GM19463 (cell line): ENCODE measurements around the gene LCT.
"Not testable (repeated sequence)": the region's sequence is repeated elsewhere in the genome, so short reads cannot be mapped to it uniquely, and the experiment has no call there.

Experiments
- ATAC-seq: cut with Tn5 transposase; IDR thresholded peaks from one replicate; pipeline ENCODE4 v1.9.1; 2021; ENCODE audit warnings: mild to moderate bottlenecking, moderate library complexity; ENCODE audit not compliant: unreplicated experiment

Gene LCT

DNA sequence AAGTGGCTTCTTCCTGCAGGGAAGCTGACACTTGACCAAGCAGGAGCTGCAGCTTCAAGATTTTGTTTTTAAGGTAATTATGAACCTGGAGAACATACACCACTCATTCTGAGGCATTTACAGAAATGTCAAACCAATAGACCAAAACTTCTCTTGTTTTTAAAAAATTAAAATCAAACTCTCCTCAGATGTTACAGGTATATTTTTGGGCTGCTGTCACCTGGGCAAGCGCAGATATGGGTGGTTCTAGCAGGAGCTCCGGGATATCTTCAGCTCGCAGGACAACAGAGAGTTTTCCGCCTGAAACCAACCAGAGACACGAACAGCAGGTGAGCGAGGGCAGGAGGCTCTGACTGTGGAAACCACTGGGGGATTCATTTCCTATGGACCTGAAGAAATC lies 4.1 kb downstream of the LCT start:
- ATAC-seq = no peak

DNA sequence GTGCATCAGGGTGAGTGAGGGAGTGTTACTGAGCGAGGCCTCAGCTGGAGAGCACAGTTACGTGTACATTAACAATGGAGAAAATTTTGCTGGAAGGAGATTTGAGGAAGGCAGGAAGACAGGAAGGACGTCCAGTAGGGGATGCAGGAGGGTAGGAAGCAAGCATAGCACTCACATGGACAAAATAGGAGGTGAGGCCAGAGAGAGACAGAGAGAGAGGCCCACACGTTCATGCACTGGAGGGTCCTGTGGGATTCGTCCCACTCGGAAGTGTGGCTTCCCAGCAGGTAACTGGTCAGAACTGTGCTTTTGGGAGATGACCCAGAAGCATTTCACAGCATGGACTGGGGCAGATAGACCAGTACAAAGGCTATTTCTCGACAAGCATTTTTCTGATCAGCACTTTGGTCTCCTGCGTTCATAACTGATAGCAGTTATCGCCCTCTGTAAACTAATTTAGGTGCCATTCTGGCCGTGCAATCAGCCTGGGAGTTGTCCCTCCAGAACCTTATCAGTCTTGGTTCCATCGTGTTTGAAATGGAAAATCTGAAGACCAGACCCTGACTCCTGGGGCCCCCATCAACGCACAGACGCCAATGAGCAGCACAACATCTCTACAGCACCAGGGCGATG lies 5.7 kb downstream of the LCT start:
- no peak for ATAC-seq

- ATAC-seq = no peak
Observed at GRCh38 chr2:135829378-135830135, 7.4 kb downstream of the LCT start.

DNA sequence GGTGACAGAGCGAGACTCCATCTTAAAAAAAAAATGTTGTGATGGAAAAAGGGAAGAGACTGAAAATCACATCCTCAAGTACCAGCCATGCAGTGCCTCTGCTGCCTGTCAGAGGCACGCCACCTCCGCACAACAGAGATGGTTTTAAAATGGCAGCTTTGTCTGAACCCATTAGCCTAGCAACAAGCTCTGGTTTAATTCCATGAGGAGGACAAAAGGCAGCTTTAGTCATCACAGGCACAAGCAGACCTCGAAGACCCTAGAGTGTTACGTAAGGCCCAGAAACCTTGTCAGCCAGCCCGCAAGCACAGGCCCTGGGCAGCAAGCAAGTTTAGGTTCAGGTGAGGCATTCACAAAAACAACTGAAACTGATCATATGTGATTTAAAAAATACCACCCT lies 10.4 kb downstream of the LCT start:
- ATAC-seq = no peak

DNA sequence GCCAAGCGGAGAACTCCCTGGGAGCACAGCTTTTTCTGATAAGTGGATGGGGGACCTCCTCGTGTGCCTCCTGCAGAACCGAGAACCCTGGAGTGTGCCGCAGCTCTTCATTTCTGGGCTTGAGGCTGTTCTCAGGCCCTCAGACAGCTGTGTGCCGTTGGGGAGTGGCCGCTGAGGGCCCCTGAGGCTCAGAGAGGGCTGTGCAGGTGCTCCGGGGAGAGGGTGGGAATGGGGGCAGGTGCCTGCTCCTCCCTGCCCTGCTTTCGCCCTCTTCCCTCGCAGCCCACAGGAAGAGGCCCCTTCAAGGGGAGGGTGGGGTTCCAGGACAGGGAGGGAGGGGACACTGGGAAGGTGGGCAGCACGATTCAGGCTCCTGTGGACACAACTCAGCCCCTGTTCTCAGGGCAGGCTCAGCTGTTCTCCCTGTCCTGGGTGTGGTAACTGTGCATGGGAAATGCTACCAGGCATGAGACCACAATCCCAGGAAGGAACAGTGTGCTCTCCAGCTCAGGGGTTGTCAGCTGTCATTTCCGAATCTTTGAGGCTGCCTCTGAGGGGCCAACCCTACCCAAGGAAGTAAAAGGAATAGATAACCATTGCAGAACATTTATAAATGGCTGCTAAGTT lies 11.3 kb downstream of the LCT start:
- no peak for ATAC-seq

DNA sequence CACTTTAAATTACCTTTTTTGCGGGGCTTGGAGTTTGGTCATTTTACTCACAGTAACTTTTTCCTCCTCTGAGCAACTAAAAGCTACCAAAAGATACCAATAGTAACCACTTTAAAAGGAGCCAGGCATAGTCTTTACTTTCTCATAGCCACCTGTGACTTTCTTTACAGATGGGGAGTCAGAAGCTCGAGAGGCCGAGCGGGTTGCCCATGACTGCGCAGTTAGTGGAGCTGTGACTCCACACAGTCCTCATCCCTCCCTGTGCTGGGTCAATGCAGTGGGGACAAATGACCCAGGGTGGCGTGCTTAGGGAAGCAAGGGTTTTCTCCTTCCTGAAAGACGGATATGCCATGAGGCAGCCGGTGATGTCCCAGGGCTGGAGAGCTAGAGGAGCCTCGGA lies 11.9 kb downstream of the LCT start:
- ATAC-seq = no peak

- ATAC-seq = no peak
Observed at GRCh38 chr2:135822855-135823254, 14.1 kb downstream of the LCT start.

DNA sequence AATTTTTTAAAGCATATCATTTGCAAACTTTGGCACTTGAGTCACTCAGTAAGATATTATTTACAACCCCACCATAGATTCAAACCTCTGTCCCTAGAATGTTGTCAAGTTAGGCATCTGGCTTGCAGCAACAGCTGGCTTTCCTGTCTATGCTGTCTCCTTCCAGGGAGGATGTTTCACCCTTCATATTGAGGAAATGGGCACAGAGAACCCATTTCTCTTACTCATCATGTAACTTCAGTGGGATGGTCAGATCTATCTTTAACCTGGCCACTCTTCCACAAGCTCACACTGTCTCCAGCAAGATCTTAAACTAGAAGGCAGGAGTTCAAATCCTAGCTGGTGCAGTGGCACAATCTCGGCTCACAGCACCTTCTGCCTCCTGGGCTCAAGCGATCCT lies 15.8 kb downstream of the LCT start:
- no peak for ATAC-seq

- ATAC-seq = peak; percentile 82
Observed at GRCh38 chr2:135820003-135820618, 16.9 kb downstream of the LCT start.

DNA sequence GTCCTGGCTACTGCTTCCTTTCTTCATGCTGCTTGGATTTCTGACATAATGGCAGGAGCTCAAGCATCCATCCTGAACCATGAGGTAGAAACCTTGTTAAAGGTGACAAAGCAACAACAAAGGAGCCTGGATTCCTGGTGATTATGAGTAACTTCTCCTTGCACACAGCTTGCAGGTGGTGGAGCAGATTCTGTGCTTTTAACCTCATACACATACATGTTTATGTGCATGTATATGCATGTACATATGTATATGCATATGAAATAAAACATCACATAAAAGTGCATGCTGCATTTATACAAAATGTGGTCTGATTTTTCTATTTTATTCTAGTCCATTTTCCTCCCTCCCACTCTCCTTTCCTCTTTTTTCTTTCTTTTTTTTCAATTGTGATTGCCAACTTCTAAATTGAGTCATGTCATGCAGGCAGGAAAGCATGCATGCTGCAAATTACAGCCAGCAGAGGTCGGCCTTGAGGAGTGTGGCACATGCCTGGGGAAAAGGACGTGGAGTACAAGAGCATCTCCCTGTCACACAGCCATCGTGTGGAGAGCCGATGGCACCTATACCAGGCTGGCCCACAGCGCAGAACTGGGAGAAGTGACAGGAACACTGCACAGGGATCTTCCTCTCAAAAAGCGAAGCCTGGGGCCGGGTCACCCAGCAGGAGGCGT lies 17.9 kb downstream of the LCT start:
- ATAC-seq = no peak

DNA sequence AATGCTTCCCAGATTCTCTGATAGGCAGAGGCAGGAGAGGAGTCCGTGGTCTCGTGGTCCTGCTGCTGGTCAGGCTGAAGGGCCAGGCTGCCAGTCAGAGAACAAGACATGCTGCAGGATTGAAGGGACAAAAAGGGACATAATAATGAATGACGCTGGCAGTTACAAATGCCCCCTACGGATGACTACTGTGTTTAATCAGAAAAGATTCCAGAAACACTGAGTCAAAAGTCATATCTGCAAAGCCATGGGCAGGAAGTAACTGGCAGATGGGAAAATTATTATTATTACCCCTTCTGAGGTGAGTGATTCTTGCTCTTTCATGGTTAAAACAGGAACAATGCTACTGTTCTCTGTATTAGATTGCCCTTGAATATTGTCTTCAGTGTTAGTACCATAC lies 19.0 kb downstream of the LCT start:
- no peak for ATAC-seq

- no peak for ATAC-seq
Observed at GRCh38 chr2:135817466-135817865, 19.5 kb downstream of the LCT start.

DNA sequence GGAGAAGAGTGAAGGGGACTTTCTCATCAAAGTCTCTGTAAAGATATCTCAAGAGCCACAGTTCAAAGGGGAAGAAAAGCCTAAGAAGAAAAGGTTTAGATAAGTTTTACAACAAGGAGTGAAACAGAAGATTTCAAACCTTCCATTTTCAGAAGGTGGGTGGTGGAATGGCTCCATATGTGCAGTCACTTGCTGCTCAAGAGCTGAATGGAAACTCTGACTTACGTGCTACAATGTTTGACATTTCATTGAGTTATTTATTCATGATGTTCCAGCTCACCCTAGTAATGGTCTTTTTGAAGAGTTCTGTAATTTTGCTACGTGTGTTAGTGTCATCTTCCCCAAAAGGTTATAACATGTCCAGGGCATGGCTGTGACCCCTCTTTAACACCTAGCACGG lies 21.7 kb downstream of the LCT start:
- ATAC-seq = no peak

- ATAC-seq = no peak
Observed at GRCh38 chr2:135812907-135813511, 24.0 kb downstream of the LCT start.

GRCh38 chr2:135807874-135808273 lies 29.1 kb downstream of the LCT start:
- ATAC-seq = not testable (repeated sequence)

- ATAC-seq = no peak
Observed at GRCh38 chr2:135803278-135803677, 33.7 kb downstream of the LCT start.

- ATAC-seq = no peak
Observed at GRCh38 chr2:135802350-135802749, 34.6 kb downstream of the LCT start.

DNA sequence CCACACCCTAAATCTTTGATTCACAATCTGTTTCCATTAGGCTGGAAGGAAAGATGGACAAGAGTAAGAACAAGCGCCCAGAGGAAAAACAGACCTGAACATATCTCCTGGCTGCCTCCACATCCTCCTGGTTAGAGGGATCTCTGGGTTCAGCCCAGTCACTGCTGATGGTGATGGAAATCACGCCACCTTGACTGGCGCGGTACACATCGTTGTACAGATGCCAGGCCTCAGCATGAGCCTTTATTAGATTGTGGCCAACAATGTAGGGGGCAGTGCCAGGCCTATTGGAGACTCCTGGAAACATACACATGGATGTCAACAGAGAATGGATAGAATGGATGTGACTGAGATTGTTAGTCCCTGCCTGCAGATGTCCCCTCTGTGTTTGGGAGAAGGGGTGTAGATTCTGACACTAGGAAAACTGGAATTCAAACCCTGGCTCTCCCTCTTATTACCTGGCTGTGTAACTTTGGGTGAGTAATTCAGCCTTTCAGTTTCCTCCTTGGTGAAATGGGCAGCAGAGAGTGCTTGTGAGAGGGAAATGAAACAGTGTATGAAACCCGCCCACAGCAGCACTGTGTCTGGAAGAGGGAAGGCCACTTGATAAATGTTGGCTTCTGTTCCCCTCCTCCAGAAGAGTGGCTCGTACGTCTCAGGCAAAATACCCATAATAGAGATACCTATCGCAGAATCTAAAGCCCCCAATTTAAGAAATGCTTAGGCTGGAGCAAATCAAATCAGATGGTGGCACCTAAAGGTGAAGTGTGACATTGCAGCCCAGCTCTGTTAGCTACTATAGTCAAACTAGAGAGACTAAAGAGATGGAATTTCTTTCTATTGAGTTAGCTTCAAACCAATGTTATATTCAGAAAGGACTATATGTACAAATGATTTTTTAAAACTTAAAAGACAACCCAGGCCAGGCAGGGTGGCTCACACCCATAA lies 36.2 kb downstream of the LCT start:
- ATAC-seq = no peak

- ATAC-seq = no peak
Observed at GRCh38 chr2:135799738-135800137, 37.2 kb downstream of the LCT start.

- ATAC-seq = no peak
Observed at GRCh38 chr2:135798762-135799161, 38.2 kb downstream of the LCT start.
